HG02885 (cell line): ENCODE measurements around the gene ELMO1.

Source experiments
- ATAC-seq: cut with Tn5 transposase; IDR thresholded peaks from one replicate; pipeline ENCODE4 v1.9.1; 2021; ENCODE audit warnings: mild to moderate bottlenecking; ENCODE audit not compliant: unreplicated experiment, poor library complexity

Gene ELMO1

DNA sequence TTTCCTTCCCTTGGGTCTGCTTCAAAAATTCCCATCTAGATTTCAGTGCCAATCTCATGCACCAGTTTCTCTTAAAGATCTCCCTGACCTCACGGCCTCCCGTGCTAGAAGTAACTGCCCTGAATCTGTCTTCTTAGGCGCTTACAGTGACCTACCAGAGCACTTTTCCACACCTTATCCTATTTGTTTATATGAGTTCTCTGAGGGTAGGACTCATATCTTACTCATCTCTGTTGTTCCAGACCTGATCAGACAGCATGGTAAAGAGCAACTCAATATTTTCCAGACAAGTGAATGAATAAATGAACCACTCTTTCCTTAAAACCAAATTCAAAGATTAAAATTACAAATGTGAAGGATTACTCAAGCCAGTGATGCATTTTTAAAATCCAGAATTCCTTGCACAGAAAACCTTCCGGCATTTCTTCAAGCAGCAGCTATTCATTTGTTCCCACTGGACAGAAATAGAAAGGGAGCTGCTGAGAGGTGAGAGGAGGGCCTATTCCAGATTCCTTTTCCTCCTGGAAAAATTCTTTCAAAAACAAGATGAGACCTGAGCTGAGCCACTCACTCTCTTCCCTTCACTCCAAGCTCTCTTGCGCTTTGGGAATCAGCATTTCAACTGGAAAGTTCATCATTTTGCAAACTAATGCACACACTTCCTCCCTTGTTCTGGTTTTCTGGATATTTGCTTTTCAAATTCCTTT, 94.6 kb downstream of the ELMO1 start:
- ATAC-seq = no peak

DNA sequence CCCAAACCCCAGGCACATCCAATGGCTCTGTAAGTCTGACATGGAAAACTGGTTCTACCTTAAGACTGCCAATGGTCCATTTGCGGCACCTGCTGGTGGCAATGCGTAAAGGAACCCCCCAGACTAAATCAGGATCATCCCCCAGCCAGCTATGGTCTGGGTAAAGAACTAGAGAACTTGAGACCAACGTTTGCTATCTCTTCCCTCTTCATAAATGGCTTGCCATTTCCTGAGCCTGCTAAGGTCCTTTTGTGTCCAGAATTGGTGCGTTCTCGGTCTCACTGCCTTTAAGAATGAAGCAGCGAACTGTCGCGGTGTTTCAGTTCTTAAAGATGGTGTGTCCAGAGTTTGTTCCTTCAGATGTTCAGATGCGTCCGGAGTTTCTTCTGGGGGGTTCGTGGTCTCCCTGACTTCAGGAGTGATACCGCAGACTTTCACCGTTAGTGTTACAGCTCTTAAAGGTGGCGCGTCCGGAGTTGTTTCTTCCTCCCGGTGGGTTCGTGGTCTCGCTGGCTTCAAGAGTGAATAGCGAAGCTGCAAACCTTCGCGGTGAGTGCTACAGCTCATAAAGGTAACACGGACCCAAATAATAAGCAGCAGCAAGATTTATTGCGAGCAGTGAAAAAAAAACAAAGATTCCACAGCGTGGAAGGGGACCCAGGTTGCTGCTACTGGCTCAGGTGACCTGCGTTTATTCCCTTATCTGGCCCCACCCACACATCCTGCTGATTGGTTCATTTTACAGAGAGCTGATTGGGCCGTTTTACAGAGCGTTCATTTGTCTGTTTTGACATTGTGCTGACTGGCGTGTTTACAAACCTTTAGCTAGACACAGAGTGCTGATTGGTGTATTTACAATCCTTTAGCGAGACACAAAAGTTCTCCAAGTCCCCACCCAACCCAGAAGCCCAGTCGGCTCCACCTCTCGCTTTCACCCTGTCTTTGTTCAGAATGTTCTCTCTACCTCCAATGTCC, 95.4 kb downstream of the ELMO1 start:
- peak; percentile 56 for ATAC-seq

- ATAC-seq = no peak
These were observed 96.3 kb downstream of the ELMO1 start for GRCh38 chr7:37352251-37352880.

GRCh38 chr7:37351716-37352115, 96.9 kb downstream of the ELMO1 start:
- no peak for ATAC-seq

GRCh38 chr7:37349979-37350590, 98.6 kb downstream of the ELMO1 start:
- ATAC-seq = no peak

DNA sequence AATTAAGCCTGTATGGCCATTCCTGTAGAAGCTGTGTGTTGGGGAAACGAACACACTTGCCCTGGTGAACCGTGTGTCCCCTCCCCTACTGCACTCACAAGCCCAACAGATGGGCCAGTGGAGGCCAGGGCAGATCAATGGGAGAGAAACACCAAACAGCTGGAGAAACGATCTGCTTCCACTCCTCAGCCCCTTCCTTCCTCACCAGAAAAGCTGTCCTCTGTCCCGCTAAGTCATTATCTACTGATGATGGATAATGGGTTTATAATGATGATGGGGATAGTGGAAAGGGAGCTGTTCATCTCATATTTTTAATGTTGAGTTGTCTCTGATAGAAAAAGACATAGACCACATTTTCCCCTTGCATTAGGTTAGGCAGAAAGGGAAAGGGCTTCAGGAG, 99.7 kb downstream of the ELMO1 start:
- no peak for ATAC-seq

- ATAC-seq = no peak
These were observed 101.9 kb downstream of the ELMO1 start for GRCh38 chr7:37346761-37347160.

GRCh38 chr7:37344886-37345579, 103.6 kb downstream of the ELMO1 start:
- ATAC-seq = peak; percentile 28

DNA sequence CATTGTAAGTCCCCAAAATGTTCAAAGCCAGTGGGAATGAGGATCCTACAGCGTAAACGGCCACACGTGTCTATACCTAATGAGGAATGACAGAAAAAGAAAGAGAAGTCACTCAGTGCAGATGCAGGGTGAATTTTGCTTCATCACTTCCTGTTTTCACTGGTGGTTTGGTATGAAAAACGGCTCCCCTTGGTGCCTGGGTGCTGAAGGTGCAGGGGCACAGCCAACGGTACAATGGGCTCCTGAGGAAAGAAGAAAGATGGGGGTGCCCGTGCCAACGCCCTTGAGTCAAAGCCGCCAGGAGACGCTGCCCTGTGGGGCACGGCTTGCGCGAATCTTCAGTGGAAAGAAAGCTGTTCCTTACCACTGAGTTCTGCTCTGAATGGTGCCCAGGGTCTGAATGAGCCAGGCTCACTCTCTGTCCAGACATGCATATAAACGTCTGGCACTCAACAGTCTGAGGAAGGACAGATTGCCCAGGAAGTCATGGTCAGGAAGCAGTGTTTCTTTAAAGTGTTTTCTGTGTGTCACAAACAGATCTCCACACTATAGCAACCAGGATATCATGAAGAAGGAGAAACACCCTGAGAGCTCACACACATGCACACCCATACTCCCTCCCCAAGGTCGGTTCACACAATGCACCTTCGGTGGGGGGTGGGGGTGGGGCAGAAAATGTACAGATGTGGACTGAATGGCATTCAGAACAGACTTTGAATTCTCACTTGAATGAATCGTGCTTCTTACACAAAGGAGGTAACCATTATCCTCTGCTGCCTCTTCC, 105.8 kb downstream of the ELMO1 start:
- ATAC-seq = peak; percentile 65

DNA sequence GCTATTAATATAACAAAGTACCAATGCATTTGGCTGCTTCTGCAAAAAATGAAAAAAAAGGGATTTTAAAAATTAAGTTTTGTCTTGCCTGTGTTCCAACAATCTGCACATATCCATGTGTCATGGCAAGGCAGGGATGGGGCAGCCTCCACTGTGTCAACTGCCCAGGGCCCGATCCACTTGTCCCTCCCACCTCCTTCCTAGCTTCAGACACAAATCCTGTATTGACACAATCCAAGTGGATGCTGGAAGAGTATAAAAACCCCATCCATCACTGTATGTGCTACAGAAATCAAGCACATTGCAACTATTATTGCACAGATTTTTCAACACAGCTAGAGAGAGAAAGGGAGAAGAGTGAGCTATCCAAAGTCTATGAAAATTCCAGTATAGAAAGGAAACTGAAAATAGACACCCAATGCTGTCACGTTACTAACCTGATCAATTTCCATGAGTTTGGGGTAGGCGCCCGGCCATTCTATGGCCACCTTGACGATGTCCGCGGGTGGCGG, 106.4 kb downstream of the ELMO1 start:
- no peak for ATAC-seq

DNA sequence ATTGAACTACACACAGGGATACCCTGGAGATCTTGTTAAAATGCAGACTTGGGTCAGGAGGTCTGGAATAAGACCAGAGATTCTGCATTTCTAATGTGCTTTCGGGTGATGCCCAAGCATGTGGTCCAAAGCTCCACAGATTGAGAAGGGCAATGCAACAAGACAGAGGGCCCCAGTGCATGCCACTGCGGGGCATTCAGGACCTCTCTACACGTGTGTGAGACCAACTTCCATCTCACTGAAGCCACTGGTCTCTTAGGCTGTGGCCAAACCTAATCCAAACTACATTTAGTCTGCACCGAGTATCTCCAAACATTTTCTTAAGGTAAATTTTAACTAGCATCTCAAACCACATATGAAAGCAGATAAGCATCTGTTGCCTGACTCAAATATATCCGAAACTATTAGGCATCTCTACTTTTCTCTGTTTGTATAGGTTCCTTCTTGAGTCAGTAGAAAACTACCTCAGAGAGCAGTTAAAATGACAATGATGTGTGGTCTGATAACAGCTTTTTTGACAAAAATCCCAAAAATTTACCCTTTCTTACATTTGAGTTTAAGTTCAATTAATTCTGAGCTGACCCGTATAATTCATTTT, 107.5 kb downstream of the ELMO1 start:
- ATAC-seq = peak; percentile 52

- no peak for ATAC-seq
These were observed 109.7 kb downstream of the ELMO1 start for GRCh38 chr7:37338966-37339365.

DNA sequence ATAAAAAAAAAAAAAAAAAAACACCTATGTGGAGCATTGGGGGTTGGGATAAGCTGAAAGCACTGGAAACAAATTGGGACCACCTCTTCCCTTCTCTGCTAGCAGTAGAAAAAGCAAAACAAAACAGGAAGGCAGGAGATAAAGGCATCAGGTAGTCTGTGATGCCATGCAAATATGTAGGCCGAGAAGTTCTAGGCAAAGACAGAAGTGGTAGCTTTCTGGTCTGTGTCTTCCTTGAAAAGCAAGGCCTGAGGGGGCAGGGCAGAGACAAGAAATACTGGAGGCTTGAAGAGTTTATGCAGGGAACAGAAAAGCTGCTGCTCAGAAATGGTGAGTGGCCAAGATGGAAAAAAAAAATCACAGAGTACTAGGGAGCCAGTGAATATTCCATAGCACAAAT, 111.1 kb downstream of the ELMO1 start:
- ATAC-seq = no peak

DNA sequence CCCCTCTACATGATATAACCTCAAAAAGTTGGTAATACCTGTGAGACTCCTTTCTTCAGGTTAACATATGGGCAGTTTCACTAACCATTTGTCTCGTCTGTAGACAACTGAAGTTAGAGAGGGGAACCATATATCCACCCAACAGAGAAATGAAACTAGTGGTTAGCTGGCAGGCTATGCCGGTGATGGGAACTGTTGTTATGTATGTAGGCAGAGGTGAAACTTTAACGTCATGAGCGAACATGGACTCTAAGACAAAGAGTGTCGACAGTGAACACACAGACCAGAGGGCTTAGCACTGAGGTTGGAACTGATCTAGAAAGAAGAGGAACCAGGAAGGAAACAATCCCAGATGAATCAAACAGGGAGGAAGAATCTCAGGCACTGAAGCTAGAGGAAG, 112.4 kb downstream of the ELMO1 start:
- ATAC-seq = peak; percentile 93

- no peak for ATAC-seq
These were observed 115.6 kb downstream of the ELMO1 start for GRCh38 chr7:37333075-37333474.

DNA sequence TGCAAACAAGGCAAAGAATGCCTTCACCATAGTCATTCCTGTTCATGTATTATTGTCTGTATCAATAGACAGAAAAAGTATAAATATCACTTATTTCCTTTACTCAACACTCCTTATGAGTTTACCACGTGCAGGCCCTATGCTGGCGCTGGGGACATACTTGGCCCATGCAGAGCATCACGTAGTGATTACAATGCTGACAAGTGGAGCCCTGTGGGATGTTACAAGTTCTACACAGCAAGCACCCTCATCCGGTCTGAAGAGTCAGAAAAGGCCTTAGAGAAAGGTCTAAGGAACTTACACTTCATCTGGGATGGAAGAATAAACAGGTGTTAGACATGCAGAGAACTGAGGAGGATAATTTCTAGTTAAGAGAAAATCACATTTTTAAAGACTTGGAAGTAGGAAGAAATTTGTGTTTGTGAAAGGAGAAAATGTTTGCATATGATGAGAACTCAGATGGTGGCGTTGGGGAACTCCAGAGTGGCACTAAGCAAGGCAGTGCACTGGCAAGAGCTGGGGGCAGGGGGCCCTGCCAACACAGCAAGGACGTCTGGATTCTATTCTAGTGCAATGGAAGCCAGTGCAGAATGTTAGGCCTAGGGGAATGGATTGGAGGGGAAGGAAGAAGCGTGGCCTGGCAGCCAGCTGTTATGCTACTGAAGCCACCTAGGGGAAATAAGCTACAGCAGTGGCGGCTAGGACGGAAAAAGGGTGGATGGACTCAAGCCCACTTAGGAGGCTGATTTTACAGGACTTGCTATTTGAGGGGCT, 116.2 kb downstream of the ELMO1 start:
- no peak for ATAC-seq

GRCh38 chr7:37330775-37331174, 117.9 kb downstream of the ELMO1 start:
- ATAC-seq = no peak

GRCh38 chr7:37329940-37330339, 118.7 kb downstream of the ELMO1 start:
- no peak for ATAC-seq
